ENCODE measurements around the gene RAB35. TPM values are rescaled to one million over a fixed set of nuclear protein-coding genes. Genes with fewer than 3 reads are reported as not detected.

RAB35 gene
- 40.3 TPM for polyA plus RNA-seq (2013, experiment 1 of 2)
- 43.3 TPM for polyA plus RNA-seq (2013, experiment 2 of 2)

DNA sequence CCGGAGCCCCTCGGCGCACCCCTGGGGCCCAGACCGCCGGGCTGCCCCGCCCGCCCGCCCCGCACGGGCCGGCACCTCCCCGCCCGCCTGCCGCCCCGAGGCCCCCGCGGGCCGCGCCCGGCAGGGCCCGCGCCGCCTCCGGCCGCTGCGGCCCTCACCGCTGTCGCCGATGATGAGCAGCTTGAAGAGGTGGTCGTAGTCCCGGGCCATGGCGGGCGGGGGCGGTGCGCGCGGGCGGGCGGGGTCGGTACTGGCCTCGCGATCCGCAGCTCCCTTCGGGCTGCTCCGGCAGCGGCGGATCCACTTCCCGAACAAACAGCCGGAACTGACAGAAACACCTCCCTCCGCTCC, at the start of gene RAB35:
RAB35 (minus strand) TSS at position 313 of the 351 bp plus-strand sequence; CDS start at position 210, 103 bp downstream.
- peak within 1 kb of the TSS; percentile 98 for H3K4me2 ChIP-seq (ENCODE audit: low read length)
- WGBS (ENCODE audit: extremely low coverage, insufficient coverage, low lambda C conversion rate), result no CpG with 5 or more reads among the region's 50 CpGs
- H3K9ac ChIP-seq (ENCODE audit: low read length), result peak within 1 kb of the TSS; percentile 99
- H3K4me1 ChIP-seq (ENCODE audit: control insufficient read depth, low read depth, low read length), result peaks cover 10% of the 10 kb centered on the region
- H3K79me1 ChIP-seq (ENCODE audit: low read length), result peaks cover 23% of the 10 kb centered on the region
- H2BK120ac ChIP-seq (ENCODE audit: low read depth, low read length), result no peak within 1 kb of the TSS
- H3K36me3 ChIP-seq (ENCODE audit: control insufficient read depth, insufficient read depth, low read length), result no peaks in the 10 kb centered on the region
- H3K23ac ChIP-seq (ENCODE audit: low read length), result peak within 1 kb of the TSS; percentile 98
- peak within 1 kb of the TSS; percentile 76 for H2BK5ac ChIP-seq (ENCODE audit: low read length)
- peak within 1 kb of the TSS; percentile 99 for H3K56ac ChIP-seq (ENCODE audit: low read length)
- peak within 1 kb of the TSS; percentile 71 for H3K18ac ChIP-seq (ENCODE audit: low read length)
- no peaks in the 10 kb centered on the region for H3K27me3 ChIP-seq (ENCODE audit: insufficient read depth, low read length, poor library complexity)
- H3K4ac ChIP-seq (ENCODE audit: low read depth, low read length), result peak within 1 kb of the TSS; percentile 64
- DNase-seq, result no peak
- peak within 1 kb of the TSS; percentile 98 for H3K4me3 ChIP-seq (ENCODE audit: low read length)
- no peak within 1 kb of the TSS for H4K8ac ChIP-seq (ENCODE audit: low read depth, low read length)
- peak within 1 kb of the TSS; percentile 92 for H2AK5ac ChIP-seq (ENCODE audit: low read length)
- H2BK15ac ChIP-seq (replicated peaks; ENCODE audit: low read depth), result no peak within 1 kb of the TSS
- H3K79me2 ChIP-seq (ENCODE audit: control insufficient read depth, insufficient read depth, low read length), result peaks cover 43% of the 10 kb centered on the region
- peak within 1 kb of the TSS; percentile 96 for H3K27ac ChIP-seq (ENCODE audit: low read depth, low read length)
- no peak within 1 kb of the TSS for H4K5ac ChIP-seq (ENCODE audit: low read length)

DNA sequence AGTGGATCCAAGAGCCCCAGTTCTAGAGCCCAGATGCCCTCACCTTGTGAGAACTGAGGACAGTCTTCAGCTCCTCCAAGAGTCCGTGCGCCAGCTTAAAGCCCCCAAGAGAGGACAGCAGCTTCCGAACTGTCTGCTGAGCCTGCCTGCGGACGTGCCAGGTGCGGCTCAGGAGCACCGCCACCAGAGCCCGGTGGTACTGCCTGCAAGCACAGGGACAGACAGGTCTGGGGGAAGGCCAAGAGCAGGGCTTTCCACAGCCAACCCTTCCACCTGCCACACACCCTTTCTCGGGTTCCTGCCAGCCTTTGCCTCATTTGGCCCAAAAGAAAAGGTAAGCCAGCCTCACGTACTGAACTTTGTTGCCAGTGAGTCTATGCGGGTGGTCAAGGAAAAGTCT, 47.7 kb upstream of the RAB35 start:
- Histone ChIP-seq H3K56ac (ENCODE audit: low read length) (no peak overlapping the region), H4K5ac (ENCODE audit: low read length) (no peak overlapping the region), H2BK5ac (ENCODE audit: low read length) (no peak overlapping the region), H3K27me3 (ENCODE audit: insufficient read depth, low read length, poor library complexity) (no peaks in the 10 kb centered on the region), H3K4ac (ENCODE audit: low read depth, low read length) (no peak overlapping the region), H3K9ac (ENCODE audit: low read length) (no peak overlapping the region), H3K18ac (ENCODE audit: low read length) (no peak overlapping the region), H3K27ac (ENCODE audit: low read depth, low read length) (no peak overlapping the region), H2BK120ac (ENCODE audit: low read depth, low read length) (no peak overlapping the region), H3K79me1 (ENCODE audit: low read length) (no peaks in the 10 kb centered on the region), H3K23ac (ENCODE audit: low read length) (no peak overlapping the region), H2BK15ac (replicated peaks; ENCODE audit: low read depth) (no peak overlapping the region), H3K79me2 (ENCODE audit: control insufficient read depth, insufficient read depth, low read length) (no peaks in the 10 kb centered on the region), H4K8ac (ENCODE audit: low read depth, low read length) (no peak overlapping the region), H3K4me3 (ENCODE audit: low read length) (no peak overlapping the region), H2AK5ac (ENCODE audit: low read length) (no peak overlapping the region), H3K4me1 (ENCODE audit: control insufficient read depth, low read depth, low read length) (no peaks in the 10 kb centered on the region), H3K36me3 (ENCODE audit: control insufficient read depth, insufficient read depth, low read length) (peaks cover 31% of the 10 kb centered on the region), H3K4me2 (ENCODE audit: low read length) (no peak overlapping the region)
- DNase-seq, result no peak
- no CpG with 5 or more reads among the region's 11 CpGs for WGBS (ENCODE audit: extremely low coverage, insufficient coverage, low lambda C conversion rate)

- Histone ChIP-seq H3K4me1 (ENCODE audit: control insufficient read depth, low read depth, low read length) (no peaks in the 10 kb centered on the region), H3K27me3 (ENCODE audit: insufficient read depth, low read length, poor library complexity) (no peaks in the 10 kb centered on the region), H3K4me2 (ENCODE audit: low read length) (no peak overlapping the region), H3K4me3 (ENCODE audit: low read length) (no peak overlapping the region), H4K5ac (ENCODE audit: low read length) (no peak overlapping the region), H3K27ac (ENCODE audit: low read depth, low read length) (no peak overlapping the region), H3K23ac (ENCODE audit: low read length) (no peak overlapping the region), H4K8ac (ENCODE audit: low read depth, low read length) (no peak overlapping the region), H3K79me1 (ENCODE audit: low read length) (no peaks in the 10 kb centered on the region), H2BK15ac (replicated peaks; ENCODE audit: low read depth) (no peak overlapping the region), H3K9ac (ENCODE audit: low read length) (no peak overlapping the region), H2BK120ac (ENCODE audit: low read depth, low read length) (no peak overlapping the region), H2BK5ac (ENCODE audit: low read length) (no peak overlapping the region), H3K56ac (ENCODE audit: low read length) (no peak overlapping the region), H2AK5ac (ENCODE audit: low read length) (no peak overlapping the region), H3K36me3 (ENCODE audit: control insufficient read depth, insufficient read depth, low read length) (peaks cover 33% of the 10 kb centered on the region), H3K4ac (ENCODE audit: low read depth, low read length) (no peak overlapping the region), H3K18ac (ENCODE audit: low read length) (no peak overlapping the region), H3K79me2 (ENCODE audit: control insufficient read depth, insufficient read depth, low read length) (no peaks in the 10 kb centered on the region)
- no peak for DNase-seq
- no CpG with 5 or more reads among the region's 8 CpGs for WGBS (ENCODE audit: extremely low coverage, insufficient coverage, low lambda C conversion rate)
Observed at GRCh38 chr12:120162763-120163162, 46.2 kb upstream of the RAB35 start.

DNA sequence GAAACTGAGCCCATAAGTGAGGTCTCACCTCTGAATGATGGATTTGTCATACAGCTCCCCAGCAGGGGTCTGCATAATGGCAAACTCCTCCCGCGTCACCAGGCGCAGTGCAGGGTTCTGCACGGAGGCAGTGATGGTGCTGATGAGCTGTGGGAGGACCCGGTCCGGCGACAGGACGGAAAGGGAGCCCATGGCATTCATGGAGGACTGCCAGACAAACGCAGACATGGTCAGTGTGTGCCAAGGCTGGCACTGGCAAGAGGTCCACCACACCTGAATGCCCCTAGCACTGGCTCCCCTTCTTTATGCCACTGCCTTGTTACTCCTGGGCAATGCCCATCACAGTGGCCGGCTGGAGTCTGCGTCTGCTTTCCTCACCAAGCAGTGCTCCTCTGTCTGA, 45.3 kb upstream of the RAB35 start:
- Histone ChIP-seq H3K36me3 (ENCODE audit: control insufficient read depth, insufficient read depth, low read length) (peaks cover 35% of the 10 kb centered on the region), H3K4me3 (ENCODE audit: low read length) (no peak overlapping the region), H2BK5ac (ENCODE audit: low read length) (no peak overlapping the region), H3K27ac (ENCODE audit: low read depth, low read length) (no peak overlapping the region), H3K4ac (ENCODE audit: low read depth, low read length) (no peak overlapping the region), H4K8ac (ENCODE audit: low read depth, low read length) (no peak overlapping the region), H3K79me1 (ENCODE audit: low read length) (no peaks in the 10 kb centered on the region), H3K79me2 (ENCODE audit: control insufficient read depth, insufficient read depth, low read length) (no peaks in the 10 kb centered on the region), H3K56ac (ENCODE audit: low read length) (no peak overlapping the region), H3K18ac (ENCODE audit: low read length) (no peak overlapping the region), H3K27me3 (ENCODE audit: insufficient read depth, low read length, poor library complexity) (no peaks in the 10 kb centered on the region), H3K9ac (ENCODE audit: low read length) (no peak overlapping the region), H3K4me2 (ENCODE audit: low read length) (no peak overlapping the region), H2BK15ac (replicated peaks; ENCODE audit: low read depth) (no peak overlapping the region), H3K4me1 (ENCODE audit: control insufficient read depth, low read depth, low read length) (no peaks in the 10 kb centered on the region), H2BK120ac (ENCODE audit: low read depth, low read length) (no peak overlapping the region), H4K5ac (ENCODE audit: low read length) (no peak overlapping the region), H2AK5ac (ENCODE audit: low read length) (no peak overlapping the region), H3K23ac (ENCODE audit: low read length) (no peak overlapping the region)
- no CpG with 5 or more reads among the region's 11 CpGs for WGBS (ENCODE audit: extremely low coverage, insufficient coverage, low lambda C conversion rate)
- DNase-seq, result no peak

- no peak overlapping the region for H4K8ac ChIP-seq (ENCODE audit: low read depth, low read length)
- no peak for DNase-seq
- WGBS (ENCODE audit: extremely low coverage, insufficient coverage, low lambda C conversion rate), result no CpG with 5 or more reads among the region's 12 CpGs
- H3K79me2 ChIP-seq (ENCODE audit: control insufficient read depth, insufficient read depth, low read length), result no peaks in the 10 kb centered on the region
- no peak overlapping the region for H2BK120ac ChIP-seq (ENCODE audit: low read depth, low read length)
- no peak overlapping the region for H3K27ac ChIP-seq (ENCODE audit: low read depth, low read length)
- no peak overlapping the region for H3K4me2 ChIP-seq (ENCODE audit: low read length)
- H2AK5ac ChIP-seq (ENCODE audit: low read length), result no peak overlapping the region
- no peak overlapping the region for H3K56ac ChIP-seq (ENCODE audit: low read length)
- H3K4me3 ChIP-seq (ENCODE audit: low read length), result no peak overlapping the region
- no peaks in the 10 kb centered on the region for H3K4me1 ChIP-seq (ENCODE audit: control insufficient read depth, low read depth, low read length)
- no peaks in the 10 kb centered on the region for H3K79me1 ChIP-seq (ENCODE audit: low read length)
- no peak overlapping the region for H3K18ac ChIP-seq (ENCODE audit: low read length)
- no peak overlapping the region for H3K23ac ChIP-seq (ENCODE audit: low read length)
- H3K9ac ChIP-seq (ENCODE audit: low read length), result no peak overlapping the region
- no peak overlapping the region for H4K5ac ChIP-seq (ENCODE audit: low read length)
- H2BK15ac ChIP-seq (replicated peaks; ENCODE audit: low read depth), result no peak overlapping the region
- H2BK5ac ChIP-seq (ENCODE audit: low read length), result no peak overlapping the region
- no peaks in the 10 kb centered on the region for H3K27me3 ChIP-seq (ENCODE audit: insufficient read depth, low read length, poor library complexity)
- no peak overlapping the region for H3K4ac ChIP-seq (ENCODE audit: low read depth, low read length)
- H3K36me3 ChIP-seq (ENCODE audit: control insufficient read depth, insufficient read depth, low read length), result peaks cover 44% of the 10 kb centered on the region
Observed at GRCh38 chr12:120159509-120160237, 43.1 kb upstream of the RAB35 start.

- Histone ChIP-seq H4K8ac (ENCODE audit: low read depth, low read length) (no peak overlapping the region), H2AK5ac (ENCODE audit: low read length) (no peak overlapping the region), H3K23ac (ENCODE audit: low read length) (no peak overlapping the region), H3K4me3 (ENCODE audit: low read length) (no peak overlapping the region), H4K5ac (ENCODE audit: low read length) (no peak overlapping the region), H3K27ac (ENCODE audit: low read depth, low read length) (no peak overlapping the region), H3K27me3 (ENCODE audit: insufficient read depth, low read length, poor library complexity) (no peaks in the 10 kb centered on the region), H3K36me3 (ENCODE audit: control insufficient read depth, insufficient read depth, low read length) (peaks cover 50% of the 10 kb centered on the region), H2BK120ac (ENCODE audit: low read depth, low read length) (no peak overlapping the region), H3K4me1 (ENCODE audit: control insufficient read depth, low read depth, low read length) (no peaks in the 10 kb centered on the region), H3K18ac (ENCODE audit: low read length) (no peak overlapping the region), H3K4me2 (ENCODE audit: low read length) (no peak overlapping the region), H2BK5ac (ENCODE audit: low read length) (no peak overlapping the region), H3K9ac (ENCODE audit: low read length) (no peak overlapping the region), H3K79me1 (ENCODE audit: low read length) (no peaks in the 10 kb centered on the region), H3K79me2 (ENCODE audit: control insufficient read depth, insufficient read depth, low read length) (no peaks in the 10 kb centered on the region), H3K56ac (ENCODE audit: low read length) (no peak overlapping the region), H3K4ac (ENCODE audit: low read depth, low read length) (no peak overlapping the region), H2BK15ac (replicated peaks; ENCODE audit: low read depth) (no peak overlapping the region)
- WGBS (ENCODE audit: extremely low coverage, insufficient coverage, low lambda C conversion rate), result no CpG with 5 or more reads among the region's 10 CpGs
- DNase-seq, result no peak
Observed at GRCh38 chr12:120158351-120158750, 41.8 kb upstream of the RAB35 start.
